GM23338 (cell line): ENCODE results near the gene KRTAP10-12. TPM values are rescaled to one million over a fixed set of nuclear protein-coding genes. Genes with fewer than 3 reads are reported as not detected.

Experiments used
- ATAC-seq: fragments of 200-7000 bp; cut with Tn5 transposase; 3 replicates; pipeline ENCODE4 v1.9.1; 2020
- DNase-seq: peaks from one replicate; pipeline ENCODE4 v3.0.0-alpha.2; 2015; ENCODE audit warnings: low spot score
- H2AFZ ChIP-seq: fragments of 200-600 bp; sonication (generic); 2 replicates; pipeline ENCODE4 v1.8.0; 2016; ENCODE audit warnings: antibody characterized with exemption, mild to moderate bottlenecking, moderate library complexity
- H3F3A ChIP-seq: fragments of 200-600 bp; sonication (generic); replicated peaks from 2 replicates; pipeline ENCODE4 v1.8.0; 2017; ENCODE audit warnings: antibody characterized with exemption, mixed run types, low read depth
- H3K27ac ChIP-seq: fragments of 200-600 bp; sonication (generic); 2 replicates; pipeline ENCODE4 v1.6.1; 2016; ENCODE audit warnings: low read depth
- H3K27me3 ChIP-seq: fragments of 200-600 bp; sonication (generic); 2 replicates; pipeline ENCODE4 v1.8.0; 2016; ENCODE audit warnings: mild to moderate bottlenecking, mixed run types, moderate library complexity; ENCODE audit not compliant: insufficient read depth
- H3K36me3 ChIP-seq: fragments of 200-600 bp; sonication (generic); 2 replicates; pipeline ENCODE4 v1.8.0; 2016; ENCODE audit warnings: mild to moderate bottlenecking; ENCODE audit not compliant: insufficient read depth
- H3K4me1 ChIP-seq: fragments of 200-600 bp; sonication (generic); 2 replicates; pipeline ENCODE4 v1.8.0; 2016; ENCODE audit warnings: mild to moderate bottlenecking, moderate library complexity; ENCODE audit not compliant: insufficient read depth
- H3K4me2 ChIP-seq: fragments of 200-600 bp; sonication (generic); 2 replicates; pipeline ENCODE4 v1.7.1; 2017; ENCODE audit warnings: mixed run types
- H3K4me3 ChIP-seq: fragments of 200-600 bp; sonication (generic); 2 replicates; pipeline ENCODE4 v1.6.1; 2016; ENCODE audit warnings: mixed run types
- H3K79me2 ChIP-seq: fragments of 200-600 bp; sonication (generic); replicated peaks from 2 replicates; pipeline ENCODE4 v1.8.0; 2017; ENCODE audit warnings: mild to moderate bottlenecking; ENCODE audit not compliant: insufficient read depth
- H3K9me2 ChIP-seq: fragments of 200-600 bp; sonication (generic); 2 replicates; pipeline ENCODE4 v1.8.0; 2017; ENCODE audit not compliant: insufficient read depth
- H4K20me1 ChIP-seq: fragments of 200-600 bp; sonication (generic); replicated peaks from 2 replicates; pipeline ENCODE4 v1.8.0; 2017; ENCODE audit warnings: mild to moderate bottlenecking; ENCODE audit not compliant: insufficient read depth
- H3K27ac Mint-ChIP-seq: 2 replicates; pipeline ENCODE4 v1.8.0; 2020; ENCODE audit warnings: inconsistent platforms, mild to moderate bottlenecking, moderate library complexity, mixed read lengths
- H3K27me3 Mint-ChIP-seq: 3 replicates; pipeline ENCODE4 v1.8.0; 2022; ENCODE audit warnings: low read depth, mild to moderate bottlenecking, moderate library complexity, mixed read lengths, inconsistent platforms; ENCODE audit not compliant: insufficient read depth, poor library complexity
- H3K36me3 Mint-ChIP-seq: 3 replicates; pipeline ENCODE4 v1.8.0; 2021; ENCODE audit warnings: low read depth, mild to moderate bottlenecking, inconsistent platforms, moderate library complexity, mixed read lengths
- H3K4me1 Mint-ChIP-seq: 3 replicates; pipeline ENCODE4 v1.8.0; 2020; ENCODE audit warnings: mild to moderate bottlenecking, inconsistent platforms, mixed read lengths
- H3K4me3 Mint-ChIP-seq: 3 replicates; pipeline ENCODE4 v1.8.0; 2021; ENCODE audit warnings: moderate library complexity, mild to moderate bottlenecking, inconsistent platforms, mixed read lengths
- H3K9me3 Mint-ChIP-seq: 3 replicates; pipeline ENCODE4 v1.8.0; 2020; ENCODE audit warnings: moderate library complexity, mild to moderate bottlenecking, inconsistent platforms, mixed read lengths
- CREB1 ChIP-seq: fragments of 250-450 bp; sonication (Bioruptor Pico); IDR thresholded peaks from 2 replicates; pipeline ENCODE4 v1.5.0; 2020; ENCODE audit warnings: low read depth, mild to moderate bottlenecking, moderate library complexity
- CTCF ChIP-seq, 2 experiments: fragments of 200-600 bp in 1 of 2; sonication (generic) in 1 of 2; conservative IDR thresholded peaks; 2 replicates each; pipeline versions ENCODE4 v1.5.1 to v1.6.1; 2016 to 2017; ENCODE audit warnings: antibody characterized with exemption in 2 of 2, low read depth in 2 of 2, mild to moderate bottlenecking in 2 of 2, moderate library complexity in 1 of 2
- ETS1 ChIP-seq: IDR thresholded peaks from 2 replicates; pipeline ENCODE4 v1.6.1; 2016; ENCODE audit warnings: antibody characterized with exemption
- EZH2 ChIP-seq: fragments of 200-600 bp; sonication (generic); IDR thresholded peaks from one replicate; pipeline ENCODE4 v1.8.0; 2017; ENCODE audit warnings: antibody characterized with exemption, mild to moderate bottlenecking, low read depth; ENCODE audit not compliant: unreplicated experiment
- EZH2phosphoT487 ChIP-seq: fragments of 200-600 bp; sonication (generic); IDR thresholded peaks from one replicate; pipeline ENCODE4 v1.8.1; 2018; ENCODE audit warnings: antibody characterized with exemption; ENCODE audit not compliant: unreplicated experiment
- JUNB ChIP-seq: IDR thresholded peaks from one replicate; pipeline ENCODE4 v1.6.1; 2016; ENCODE audit warnings: antibody characterized with exemption; ENCODE audit not compliant: unreplicated experiment
- NANOG ChIP-seq: IDR thresholded peaks from 2 replicates; pipeline ENCODE4 v1.6.1; 2016; ENCODE audit warnings: antibody characterized with exemption, borderline replicate concordance
- POLR2AphosphoS5 ChIP-seq: IDR thresholded peaks from 2 replicates; pipeline ENCODE4 v1.6.1; 2016; ENCODE audit warnings: antibody characterized with exemption, low read depth
- REST ChIP-seq: IDR thresholded peaks from one replicate; pipeline ENCODE4 v1.6.1; 2018; ENCODE audit warnings: antibody characterized with exemption; ENCODE audit not compliant: unreplicated experiment
- STAT1 ChIP-seq: IDR thresholded peaks from one replicate; pipeline ENCODE4 v1.6.1; 2016; ENCODE audit warnings: antibody characterized with exemption; ENCODE audit not compliant: unreplicated experiment
- ZNF114 ChIP-seq: fragments of 250-450 bp; sonication (Bioruptor Pico); IDR thresholded peaks from 2 replicates; pipeline ENCODE4 v1.5.0; 2020; ENCODE audit warnings: mild to moderate bottlenecking, moderate library complexity
- ZNF331 ChIP-seq: fragments of 250-450 bp; sonication (Bioruptor Pico); IDR thresholded peaks from 2 replicates; pipeline ENCODE4 v1.5.0; 2020; ENCODE audit warnings: low read depth, mild to moderate bottlenecking, moderate library complexity
- ZNF462 ChIP-seq: fragments of 250-450 bp; sonication (Bioruptor Pico); IDR thresholded peaks from 2 replicates; pipeline ENCODE4 v1.5.0; 2020; ENCODE audit warnings: mild to moderate bottlenecking, moderate library complexity
- polyA plus RNA-seq: library from polyadenylated mRNA; unstranded; fragments of >200 nt; fragmentation: Nextera tagmentation; extraction: Ambion mirVana; gene quantifications from 2 replicates; pipeline ENCODE4 v1.2.1, GENCODE V29; 2016
- total RNA-seq: library from RNA; depleted of rRNA; stranded (reverse); fragments of >200 nt; shearing (Covaris generic); gene quantifications from 2 replicates; pipeline ENCODE4 v1.2.3, GENCODE V29; 2014

The KRTAP10-12 gene
- total and polyA plus RNA-seq, 2 experiments from 2014 or later, result not detected

- Histone ChIP-seq H3K27ac (peak overlapping the region; percentile 90; the same call in 1 of the 2 replicates), H3K36me3 (no peaks in the 10 kb centered on the region), H3K4me3 (peak overlapping the region; percentile 71), H3K4me2 (peak overlapping the region; percentile 76), H3K9me2 (no peaks in the 10 kb centered on the region), H2AFZ (no peak overlapping the region), H3F3A (0 out of 2 replicates have a peak, but pooled peaks cover 16% of the 10 kb centered on the region), H3K27me3 (peaks cover 43% of the 10 kb centered on the region), H3K4me1 (peaks cover 52% of the 10 kb centered on the region), H4K20me1 (no peaks in the 10 kb centered on the region), H3K79me2 (no peaks in the 10 kb centered on the region)
- H3K4me1 Mint-ChIP-seq, result peaks cover 71% of the 10 kb centered on the region
- H3K27me3 Mint-ChIP-seq, result peaks cover 54% of the 10 kb centered on the region
- no peaks in the 10 kb centered on the region for H3K36me3 Mint-ChIP-seq
- ATAC-seq (peak; percentile 23), DNase-seq (peak; percentile 58)
- H3K9me3 Mint-ChIP-seq, result no peaks in the 10 kb centered on the region
- peak overlapping the region; percentile 64 for H3K4me3 Mint-ChIP-seq
- TF ChIP-seq CTCF (conservative IDR thresholded peaks at IDR 0.05; ENCODE audit: low read depth in 2 of 2) (no peak), NANOG (no peak), POLR2AphosphoS5 (no peak), ZNF331 (no peak), CREB1 (CRISPR knock-in tag) (no peak), EZH2 (no peak), ZNF462 (CRISPR knock-in tag) (no peak), ETS1 (no peak), ZNF114 (CRISPR knock-in tag) (no peak), EZH2phosphoT487 (no peak), STAT1 (no peak), JUNB (no peak), REST (no peak)
- H3K27ac Mint-ChIP-seq, result peak overlapping the region; percentile 68
Observed at GRCh38 chr21:44704636-44705001, 7.6 kb downstream of the KRTAP10-12 start.
